PC-9 (cell line): ENCODE results near the gene TCF12.

Experiments used
- EZH2 ChIP-seq: fragments of 200-600 bp; sonication (generic); IDR thresholded peaks from 2 replicates; pipeline ENCODE4 v1.8.0; 2017; ENCODE audit warnings: antibody characterized with exemption, low read depth
- TF ChIP-seq, protein P1 (sequence below): fragments of 200-600 bp; sonication (generic); conservative IDR thresholded peaks from 2 replicates; pipeline ENCODE4 v1.6.1; 2017; ENCODE audit warnings: mixed run types, antibody characterized with exemption, mild to moderate bottlenecking, moderate library complexity

DNA sequence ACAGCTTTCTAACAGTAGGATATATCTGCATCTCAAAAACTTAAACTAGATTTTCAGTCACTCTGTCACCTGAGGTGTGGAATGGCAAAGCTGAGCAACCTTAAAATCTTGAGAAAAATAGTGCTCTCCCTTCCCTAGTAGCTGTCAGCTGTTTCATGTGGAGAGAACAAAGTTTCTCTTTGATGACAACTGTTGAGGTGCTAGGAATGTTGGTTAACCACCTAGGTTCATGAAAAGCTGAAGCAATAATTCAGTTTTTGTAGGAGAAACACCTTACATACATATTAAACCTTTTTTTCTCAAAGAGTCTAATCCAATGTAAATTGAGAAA, 40.8 kb downstream of the TCF12 start:
- TF ChIP-seq, protein P1, sequence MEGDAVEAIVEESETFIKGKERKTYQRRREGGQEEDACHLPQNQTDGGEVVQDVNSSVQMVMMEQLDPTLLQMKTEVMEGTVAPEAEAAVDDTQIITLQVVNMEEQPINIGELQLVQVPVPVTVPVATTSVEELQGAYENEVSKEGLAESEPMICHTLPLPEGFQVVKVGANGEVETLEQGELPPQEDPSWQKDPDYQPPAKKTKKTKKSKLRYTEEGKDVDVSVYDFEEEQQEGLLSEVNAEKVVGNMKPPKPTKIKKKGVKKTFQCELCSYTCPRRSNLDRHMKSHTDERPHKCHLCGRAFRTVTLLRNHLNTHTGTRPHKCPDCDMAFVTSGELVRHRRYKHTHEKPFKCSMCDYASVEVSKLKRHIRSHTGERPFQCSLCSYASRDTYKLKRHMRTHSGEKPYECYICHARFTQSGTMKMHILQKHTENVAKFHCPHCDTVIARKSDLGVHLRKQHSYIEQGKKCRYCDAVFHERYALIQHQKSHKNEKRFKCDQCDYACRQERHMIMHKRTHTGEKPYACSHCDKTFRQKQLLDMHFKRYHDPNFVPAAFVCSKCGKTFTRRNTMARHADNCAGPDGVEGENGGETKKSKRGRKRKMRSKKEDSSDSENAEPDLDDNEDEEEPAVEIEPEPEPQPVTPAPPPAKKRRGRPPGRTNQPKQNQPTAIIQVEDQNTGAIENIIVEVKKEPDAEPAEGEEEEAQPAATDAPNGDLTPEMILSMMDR = no peak
- TF ChIP-seq EZH2 = no peak
